Body of pancreas (tissue), 4 donors: ENCODE results near the gene TBC1D9B.

Source experiments
- CTCF ChIP-seq, 7 experiments: fragments of 450-650 bp in 4 of 7; fragments of 200-600 bp in 3 of 7; sonication (generic) in 3 of 7; IDR thresholded peaks; one replicate each; pipeline ENCODE4 v1.5.1; 2016 to 2019; ENCODE audit warnings: antibody characterized with exemption in 7 of 7
- POLR2A ChIP-seq, 3 donors: fragments of 450-650 bp; IDR thresholded peaks; one replicate each; pipeline ENCODE4 v1.6.1; 2016; ENCODE audit warnings: antibody characterized with exemption in 3 of 3, mild to moderate bottlenecking in 2 of 3

GRCh38 chr5:179864686-179865085, 43.0 kb downstream of the TBC1D9B start:
- no peak for TF ChIP-seq CTCF (IDR thresholded peaks at IDR 0.05)
- no peak for TF ChIP-seq POLR2A (IDR thresholded peaks at IDR 0.05)
